Gastroesophageal sphincter (tissue), 3 donors: ENCODE measurements around the gene GABRB2.

Experiments used
- EP300 ChIP-seq: sonication (generic); formaldehyde crosslinking; IDR thresholded peaks from one replicate; pipeline ENCODE4 v1.6.1; 2017; ENCODE audit warnings: antibody characterized with exemption, mild to moderate bottlenecking
- TF ChIP-seq, protein P1 (sequence below), 4 experiments: fragments of 200-600 bp in 2 of 4; fragments of 450-650 bp in 2 of 4; sonication (generic) in 1 of 4; IDR thresholded peaks; one replicate each; pipeline ENCODE4 v1.5.1; 2017 to 2019; ENCODE audit warnings: antibody characterized with exemption in 4 of 4, mild to moderate bottlenecking in 2 of 4, moderate library complexity in 2 of 4

DNA sequence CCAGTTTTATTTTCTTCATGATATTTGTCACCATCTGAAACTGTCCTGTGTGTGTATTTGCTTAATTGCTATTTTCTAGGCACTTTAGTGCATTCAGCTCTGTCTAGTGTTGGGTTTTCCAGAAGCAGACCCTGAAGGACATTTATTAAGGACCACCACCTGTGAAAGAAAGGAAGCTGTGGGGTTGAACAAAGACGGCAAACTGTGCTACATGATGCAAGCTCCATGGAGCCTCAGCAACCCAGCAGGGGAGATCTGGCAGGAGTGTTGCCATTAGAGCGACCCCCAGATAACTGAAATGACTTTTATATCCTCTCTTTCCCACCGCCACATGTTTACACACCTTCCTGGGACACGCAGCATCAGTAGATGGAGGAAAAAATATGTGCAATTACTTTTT, 125.5 kb downstream of the GABRB2 start:
- no peak for TF ChIP-seq EP300
- TF ChIP-seq, protein P1, sequence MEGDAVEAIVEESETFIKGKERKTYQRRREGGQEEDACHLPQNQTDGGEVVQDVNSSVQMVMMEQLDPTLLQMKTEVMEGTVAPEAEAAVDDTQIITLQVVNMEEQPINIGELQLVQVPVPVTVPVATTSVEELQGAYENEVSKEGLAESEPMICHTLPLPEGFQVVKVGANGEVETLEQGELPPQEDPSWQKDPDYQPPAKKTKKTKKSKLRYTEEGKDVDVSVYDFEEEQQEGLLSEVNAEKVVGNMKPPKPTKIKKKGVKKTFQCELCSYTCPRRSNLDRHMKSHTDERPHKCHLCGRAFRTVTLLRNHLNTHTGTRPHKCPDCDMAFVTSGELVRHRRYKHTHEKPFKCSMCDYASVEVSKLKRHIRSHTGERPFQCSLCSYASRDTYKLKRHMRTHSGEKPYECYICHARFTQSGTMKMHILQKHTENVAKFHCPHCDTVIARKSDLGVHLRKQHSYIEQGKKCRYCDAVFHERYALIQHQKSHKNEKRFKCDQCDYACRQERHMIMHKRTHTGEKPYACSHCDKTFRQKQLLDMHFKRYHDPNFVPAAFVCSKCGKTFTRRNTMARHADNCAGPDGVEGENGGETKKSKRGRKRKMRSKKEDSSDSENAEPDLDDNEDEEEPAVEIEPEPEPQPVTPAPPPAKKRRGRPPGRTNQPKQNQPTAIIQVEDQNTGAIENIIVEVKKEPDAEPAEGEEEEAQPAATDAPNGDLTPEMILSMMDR (IDR thresholded peaks at IDR 0.05), result no peak
